PC-9 (cell line): ENCODE measurements around the gene CD6. TPM values are rescaled to one million over a fixed set of nuclear protein-coding genes. Genes with fewer than 3 reads are reported as not detected.

ENCODE experiments used
- BruUV-seq: library from RNA; stranded (reverse); fragments of 400-500 nt; replicated peaks from 2 replicates; lab custom pipeline; 2021; lab: Mats Ljungman, UMichigan
- CTCF ChIA-PET: fragments of 300-600 bp; sonication (Branson Sonifier 250); formaldehyde crosslinking; loops from one replicate; lab custom pipeline; 2022; ENCODE audit warnings: antibody characterized with exemption; lab: Charles Lee
- POLR2A ChIA-PET: fragments of 300-600 bp; sonication (Branson Sonifier 250); formaldehyde crosslinking; loops from one replicate; lab custom pipeline; 2022; ENCODE audit warnings: antibody characterized with exemption; ENCODE audit not compliant: unreplicated experiment; lab: Charles Lee
- DNase-seq, 2 experiments: peaks; one replicate each; pipeline versions ENCODE4 v3.0.0 to v3.0.0-alpha.2; 2015 to 2022; ENCODE audit warnings: mixed read lengths in 1 of 2
- H2AFZ ChIP-seq: fragments of 200-600 bp; sonication (generic); 2 replicates; pipeline ENCODE4 v1.8.1; 2017; ENCODE audit warnings: antibody characterized with exemption
- H3F3A ChIP-seq: fragments of 200-600 bp; sonication (generic); 2 replicates; pipeline ENCODE4 v1.8.1; 2017; ENCODE audit warnings: antibody characterized with exemption, mild to moderate bottlenecking, low read depth; ENCODE audit not compliant: insufficient read depth
- H3K27ac ChIP-seq: fragments of 200-600 bp; sonication (generic); 2 replicates; pipeline ENCODE4 v1.6.1; 2016; ENCODE audit warnings: mixed run types
- H3K27me3 ChIP-seq: fragments of 200-600 bp; sonication (generic); 2 replicates; pipeline ENCODE4 v1.6.1; 2016; ENCODE audit warnings: low read depth, mixed run types; ENCODE audit not compliant: insufficient read depth
- H3K36me3 ChIP-seq: fragments of 200-600 bp; sonication (generic); 2 replicates; pipeline ENCODE4 v1.6.1; 2016; ENCODE audit warnings: low read depth, mixed run types
- H3K4me1 ChIP-seq: fragments of 200-600 bp; sonication (generic); replicated peaks from 2 replicates; pipeline ENCODE4 v1.6.1; 2016; ENCODE audit warnings: mixed run types; ENCODE audit not compliant: insufficient read depth
- H3K4me2 ChIP-seq: fragments of 200-600 bp; sonication (generic); 2 replicates; pipeline ENCODE4 v1.6.1; 2017; ENCODE audit warnings: mixed run types
- H3K4me3 ChIP-seq: fragments of 200-600 bp; sonication (generic); 2 replicates; pipeline ENCODE4 v1.6.1; 2016; ENCODE audit warnings: mixed run types
- H3K79me2 ChIP-seq: fragments of 200-600 bp; sonication (generic); 2 replicates; pipeline ENCODE4 v1.6.1; 2017; ENCODE audit warnings: low read depth, mixed run types
- H3K9me2 ChIP-seq: fragments of 200-600 bp; sonication (generic); 2 replicates; pipeline ENCODE4 v1.8.1; 2017; ENCODE audit warnings: mild to moderate bottlenecking; ENCODE audit not compliant: insufficient read depth
- H3K9me3 ChIP-seq: fragments of 200-600 bp; sonication (generic); 2 replicates; pipeline ENCODE4 v1.8.1; 2016; ENCODE audit warnings: low read depth; ENCODE audit not compliant: insufficient read depth
- H4K20me1 ChIP-seq: fragments of 200-600 bp; sonication (generic); 2 replicates; pipeline ENCODE4 v1.8.1; 2017; ENCODE audit not compliant: insufficient read depth
- CTCF ChIP-seq: fragments of 200-600 bp; sonication (generic); conservative IDR thresholded peaks from 2 replicates; pipeline ENCODE4 v1.6.1; 2017; ENCODE audit warnings: mixed run types, antibody characterized with exemption, mild to moderate bottlenecking, moderate library complexity
- EZH2 ChIP-seq: fragments of 200-600 bp; sonication (generic); IDR thresholded peaks from 2 replicates; pipeline ENCODE4 v1.8.0; 2017; ENCODE audit warnings: antibody characterized with exemption, low read depth
- intact Hi-C: fragments of 100-400 bp; cut with micrococcal nuclease; formaldehyde crosslinking; loops from one replicate; pipeline ENCODE4 v1.10.0; 2022; ENCODE audit not compliant: unreplicated experiment
- total RNA-seq: library from RNA; stranded (reverse); gene quantifications from 2 replicates; pipeline ENCODE4 v1.2.3, GENCODE V29; 2021

Gene CD6
- total RNA-seq, 1 experiment from 2014 or later: 0.74 TPM

GRCh38 chr11:61019037-61019831 lies 47.8 kb downstream of the CD6 start:
- Histone ChIP-seq H4K20me1 (no peaks in the 10 kb centered on the region), H3K4me3 (no peak overlapping the region), H3K27me3 (peaks cover 78% of the 10 kb centered on the region), H3K9me2 (no peaks in the 10 kb centered on the region), H3K79me2 (no peaks in the 10 kb centered on the region), H3F3A (no peaks in the 10 kb centered on the region), H3K27ac (no peak overlapping the region), H2AFZ (no peak overlapping the region), H3K4me1 (no peaks in the 10 kb centered on the region), H3K9me3 (no peaks in the 10 kb centered on the region), H3K4me2 (no peak overlapping the region), H3K36me3 (no peaks in the 10 kb centered on the region)
- DNase-seq: no peak
- POLR2A ChIA-PET: no interaction called here
- TF ChIP-seq CTCF (no peak), EZH2 (no peak)
- CTCF ChIA-PET: no interaction called here
- intact Hi-C loops: no loop called here
- BruUV-seq: no TSS peak

- intact Hi-C loops: no loop called here
- no peaks in the 10 kb centered on the region for H4K20me1 ChIP-seq
- no peak overlapping the region for H3K4me3 ChIP-seq
- H3K36me3 ChIP-seq: no peaks in the 10 kb centered on the region
- H3K4me2 ChIP-seq: no peak overlapping the region
- no peaks in the 10 kb centered on the region for H3K9me3 ChIP-seq
- no peaks in the 10 kb centered on the region for H3F3A ChIP-seq
- H3K27me3 ChIP-seq: peaks cover 74% of the 10 kb centered on the region
- H3K27ac ChIP-seq: no peak overlapping the region
- H3K9me2 ChIP-seq: no peaks in the 10 kb centered on the region
- H2AFZ ChIP-seq: no peak overlapping the region
- TF ChIP-seq EZH2: no peak
- no peak for TF ChIP-seq CTCF
- no peak for DNase-seq
- H3K79me2 ChIP-seq: no peaks in the 10 kb centered on the region
- no TSS peak for BruUV-seq
- ChIA-PET POLR2A (no interaction called here), CTCF (no interaction called here)
- no peaks in the 10 kb centered on the region for H3K4me1 ChIP-seq
Observed at GRCh38 chr11:61019832-61020405, 48.4 kb downstream of the CD6 start.

GRCh38 chr11:61020551-61021235 lies 49.2 kb downstream of the CD6 start:
- ChIA-PET POLR2A (no interaction called here), CTCF (no interaction called here)
- Histone ChIP-seq H3K4me3 (no peak overlapping the region), H3K36me3 (no peaks in the 10 kb centered on the region), H3K27me3 (peaks cover 76% of the 10 kb centered on the region), H3K79me2 (no peaks in the 10 kb centered on the region), H3K27ac (no peak overlapping the region), H2AFZ (no peak overlapping the region), H3K4me1 (no peaks in the 10 kb centered on the region), H3F3A (no peaks in the 10 kb centered on the region), H4K20me1 (no peaks in the 10 kb centered on the region), H3K4me2 (peak overlapping the region; percentile 61; the same call in 1 of the 2 replicates), H3K9me3 (no peaks in the 10 kb centered on the region), H3K9me2 (no peaks in the 10 kb centered on the region)
- TF ChIP-seq CTCF (no peak), EZH2 (no peak)
- no TSS peak for BruUV-seq
- no peak for DNase-seq
- intact Hi-C loops: no loop called here
